H1 (cell line): ENCODE data around the gene ACVR1. TPM values are rescaled to one million over a fixed set of nuclear protein-coding genes. Genes with fewer than 3 reads are reported as not detected.

Source experiments
- CTCF ChIA-PET: fragments of 300-600 bp; sonication (Branson Sonifier 250); formaldehyde crosslinking; loops from one replicate; lab custom pipeline; 2021; ENCODE audit not compliant: partially characterized antibody; lab: Charles Lee
- POLR2A ChIA-PET: fragments of 300-600 bp; sonication (Branson Sonifier 250); formaldehyde crosslinking; loops from one replicate; lab custom pipeline; 2021; ENCODE audit warnings: inconsistent platforms; ENCODE audit not compliant: partially characterized antibody; lab: Charles Lee
- DNase-seq, 2 experiments: peaks; one replicate each; pipeline versions ENCODE4 v3.0.0 to v3.0.0-alpha.2; 2010 to 2022; ENCODE audit warnings: low spot score in 2 of 2, low read depth in 1 of 2, mixed read lengths in 1 of 2
- FAIRE-seq: peaks from 2 replicates; lab custom pipeline; 2011; peaks lifted over from hg19 to GRCh38; lab: Jason Lieb, UNC
- H2AFZ ChIP-seq: 2 replicates; pipeline ENCODE4 v1.8.1; 2012; ENCODE audit warnings: low read length, inconsistent platforms
- H2AK5ac ChIP-seq: 2 replicates; pipeline ENCODE4 v1.6.1; 2013; ENCODE audit warnings: low read depth, low read length
- H2BK120ac ChIP-seq: replicated peaks from 2 replicates; pipeline ENCODE3; 2013; ENCODE audit warnings: low read depth, low read length, inconsistent platforms
- H2BK12ac ChIP-seq: 2 replicates; pipeline ENCODE4 v1.6.1; 2013; ENCODE audit warnings: low read depth, low read length
- H2BK15ac ChIP-seq: 2 replicates; pipeline ENCODE4 v1.6.1; 2013; ENCODE audit warnings: low read length
- H2BK20ac ChIP-seq: 2 replicates; pipeline ENCODE4 v1.6.1; 2013; ENCODE audit warnings: low read length
- H2BK5ac ChIP-seq: 2 replicates; pipeline ENCODE4 v1.6.1; 2013; ENCODE audit warnings: low read depth, low read length
- H3K14ac ChIP-seq: 2 replicates; pipeline ENCODE4 v1.6.1; 2013; ENCODE audit warnings: inconsistent platforms; ENCODE audit not compliant: insufficient read length
- H3K18ac ChIP-seq: 2 replicates; pipeline ENCODE4 v1.6.1; 2013; ENCODE audit warnings: low read length; ENCODE audit errors: extremely low read depth
- H3K23ac ChIP-seq: 2 replicates; pipeline ENCODE4 v1.6.1; 2013; ENCODE audit warnings: inconsistent platforms; ENCODE audit not compliant: insufficient read length
- H3K23me2 ChIP-seq: 2 replicates; pipeline ENCODE4 v1.6.1; 2013; ENCODE audit warnings: low read depth, low read length
- H3K27ac ChIP-seq: 2 replicates; pipeline ENCODE4 v1.6.1; 2011; ENCODE audit warnings: low read depth, low read length, inconsistent platforms
- H3K27me3 ChIP-seq, 4 experiments: replicated peaks in 1 of 4; 1 replicate in 1 of 4; 2 replicates in 3 of 4; pipeline versions ENCODE4 v1.6.1 to v1.8.1; 2011 to 2013; ENCODE audit warnings: low read length in 3 of 4, mild to moderate bottlenecking in 3 of 4, inconsistent platforms in 2 of 4, mixed read lengths in 2 of 4, moderate library complexity in 1 of 4; ENCODE audit not compliant: control insufficient read depth in 3 of 4, insufficient read depth in 3 of 4; ENCODE audit errors: extremely low read depth in 1 of 4
- H3K36me3 ChIP-seq, 4 experiments: 2 replicates each; pipeline versions ENCODE4 v1.6.1 to v1.8.1; 2011 to 2013; ENCODE audit warnings: mild to moderate bottlenecking in 4 of 4, low read length in 3 of 4, moderate library complexity in 2 of 4, control low read depth in 1 of 4, inconsistent platforms in 1 of 4; ENCODE audit not compliant: insufficient read depth in 4 of 4, control insufficient read depth in 2 of 4
- H3K4ac ChIP-seq: replicated peaks from 2 replicates; pipeline ENCODE3; 2013; ENCODE audit warnings: low read length, low read depth, mixed read lengths, inconsistent platforms; ENCODE audit not compliant: insufficient read length
- H3K4me1 ChIP-seq, 4 experiments: replicated peaks in 1 of 4; 1 replicate in 1 of 4; 2 replicates in 3 of 4; pipeline versions ENCODE4 v1.6.1 to v1.8.1; 2011 to 2013; ENCODE audit warnings: low read length in 3 of 4, inconsistent platforms in 2 of 4, mixed read lengths in 1 of 4; ENCODE audit not compliant: insufficient read depth in 4 of 4, control insufficient read depth in 3 of 4
- H3K4me2 ChIP-seq, 2 experiments: 2 replicates each; pipeline versions ENCODE4 v1.6.1 to v1.8.1; 2011 to 2013; ENCODE audit warnings: low read depth in 2 of 2, low read length in 2 of 2, control low read depth in 1 of 2, inconsistent platforms in 1 of 2, mild to moderate bottlenecking in 1 of 2; ENCODE audit not compliant: insufficient read depth in 1 of 2
- H3K4me3 ChIP-seq, 4 experiments: fragments of 200-600, 300-600 bp in 1 of 4; sonication (generic), shearing (Covaris generic), sonication (Bioruptor Twin) in 1 of 4; 2 replicates each; pipeline versions ENCODE4 v1.5.1 to v1.8.1; 2011 to 2016; ENCODE audit warnings: low read length in 4 of 4, low read depth in 3 of 4, control low read depth in 2 of 4, inconsistent platforms in 2 of 4, mild to moderate bottlenecking in 2 of 4, mixed read lengths in 1 of 4, moderate library complexity in 1 of 4; ENCODE audit not compliant: insufficient read depth in 2 of 4; ENCODE audit errors: extremely low read depth in 1 of 4
- H3K56ac ChIP-seq: replicated peaks from 2 replicates; pipeline ENCODE3; 2013; ENCODE audit warnings: low read depth, mild to moderate bottlenecking, mixed read lengths, low read length, inconsistent platforms; ENCODE audit not compliant: insufficient read length
- H3K79me1 ChIP-seq: 2 replicates; pipeline ENCODE4 v1.6.1; 2013; ENCODE audit warnings: low read depth, low read length, control low read depth
- H3K79me2 ChIP-seq, 2 experiments: 2 replicates each; pipeline versions ENCODE4 v1.6.1 to v1.8.1; 2012 to 2013; ENCODE audit warnings: low read length in 2 of 2, mild to moderate bottlenecking in 2 of 2, inconsistent platforms in 1 of 2; ENCODE audit not compliant: insufficient read depth in 2 of 2, control insufficient read depth in 1 of 2
- H3K9ac ChIP-seq, 4 experiments: replicated peaks in 1 of 4; 1 replicate in 1 of 4; 2 replicates in 3 of 4; pipeline versions ENCODE4 v1.6.1 to v1.8.1; 2011 to 2013; ENCODE audit warnings: low read depth in 3 of 4, low read length in 3 of 4, control low read depth in 2 of 4, mild to moderate bottlenecking in 2 of 4, moderate library complexity in 2 of 4, inconsistent platforms in 1 of 4; ENCODE audit errors: extremely low read depth in 1 of 4
- H3K9me3 ChIP-seq, 2 experiments: 2 replicates each; pipeline versions ENCODE4 v1.6.1 to v1.8.1; 2012 to 2013; ENCODE audit warnings: mild to moderate bottlenecking in 2 of 2, moderate library complexity in 2 of 2, control low read depth in 1 of 2, inconsistent platforms in 1 of 2, low read depth in 1 of 2, low read length in 1 of 2, mixed read lengths in 1 of 2; ENCODE audit not compliant: insufficient read depth in 2 of 2
- H4K20me1 ChIP-seq, 2 experiments: replicated peaks in 1 of 2; 2 replicates each; pipeline versions ENCODE3 to v1.8.1; 2011 to 2013; ENCODE audit warnings: inconsistent platforms in 2 of 2, low read length in 2 of 2, mild to moderate bottlenecking in 1 of 2; ENCODE audit not compliant: insufficient read depth in 2 of 2, control insufficient read depth in 1 of 2
- H4K5ac ChIP-seq: 2 replicates; pipeline ENCODE4 v1.6.1; 2013; ENCODE audit warnings: low read length, low read depth, mixed read lengths, inconsistent platforms; ENCODE audit not compliant: insufficient read length
- H4K8ac ChIP-seq: 2 replicates; pipeline ENCODE4 v1.8.0; 2013; ENCODE audit warnings: mild to moderate bottlenecking, moderate library complexity, low read length, inconsistent platforms; ENCODE audit not compliant: insufficient read depth; ENCODE audit errors: extremely low read depth
- H4K91ac ChIP-seq: replicated peaks from 2 replicates; pipeline ENCODE3; 2013; ENCODE audit warnings: low read length, mixed read lengths, inconsistent platforms; ENCODE audit not compliant: insufficient read length
- CREB1 ChIP-seq: IDR thresholded peaks from 2 replicates; pipeline ENCODE4 v1.6.1; 2012; ENCODE audit warnings: inconsistent platforms
- GABPA ChIP-seq: IDR thresholded peaks from 2 replicates; pipeline ENCODE4 v1.6.1; 2011; ENCODE audit warnings: mild to moderate bottlenecking, low read length, moderate library complexity, borderline replicate concordance; ENCODE audit not compliant: insufficient read depth
- RFX5 ChIP-seq: IDR thresholded peaks from 2 replicates; pipeline ENCODE4 v1.6.1; 2011; ENCODE audit warnings: low read depth, low read length, improper control_type of control experiment, borderline replicate concordance
- WGBS, 2 experiments: shearing (Covaris generic) in 1 of 2; methylation state at CpG; one replicate each; pipeline versions ENCODE4 v1.1.6 to v1.1.7; 2013 to 2015; ENCODE audit warnings: low lambda C conversion rate in 2 of 2, mixed read lengths in 2 of 2, inconsistent platforms in 1 of 2, low coverage in 1 of 2, missing lambda C conversion rate in 1 of 2; ENCODE audit not compliant: insufficient replicate concordance in 2 of 2, insufficient coverage in 1 of 2, insufficient read length in 1 of 2; ENCODE audit errors: extremely low coverage in 1 of 2, missing lambda C conversion rate in 1 of 2; 5-methylcytosine and 5-hydroxymethylcytosine counted together
- polyA plus RNA-seq, 7 experiments: library from polyadenylated mRNA; depleted of rRNA in 3 of 7; stranded (reverse) in 5 of 7; unstranded in 2 of 7; fragments of >200 nt in 5 of 7; fragments of 200-250 nt in 2 of 7; gene quantifications; 1 replicate in 5 of 7; 2 replicates in 1 of 7; 4 replicates in 1 of 7; pipeline versions ENCODE4 v1.2.1 to v1.2.3, GENCODE V29; 2011 to 2013; ENCODE audit warnings: missing spikeins in 2 of 7, mixed read lengths in 2 of 7
- total RNA-seq: library from RNA; stranded (reverse); fragmentation: NEBNext Ultra II Directional; extraction: Animal tissue kit (Norgen Biotek cat#: 25700); gene quantifications from 2 replicates; pipeline ENCODE4 v1.2.1, GENCODE V29; 2021
- TF ChIP-seq, protein P1 (sequence below): IDR thresholded peaks from 2 replicates; pipeline ENCODE4 v1.6.1; 2012; ENCODE audit warnings: inconsistent platforms

Gene ACVR1
- total and polyA plus RNA-seq, 2 of the 8 experiments (the other 6 are each of a cell fraction or from before 2014, with no cell fraction given), result 8.5 to 17.7 TPM

GRCh38 chr2:157825885-157826284, 50.2 kb downstream of the ACVR1 start:
- H3K14ac ChIP-seq, result no peak overlapping the region
- no peak overlapping the region for H3K18ac ChIP-seq
- no peak overlapping the region for H3K27ac ChIP-seq
- H3K4me3 ChIP-seq, result no peak overlapping the region
- H3K79me2 ChIP-seq, result peaks cover 0 to 5% of the 10 kb centered on the region in 2 experiments; a peak in 2 of 4 replicates
- no peak overlapping the region for H2AFZ ChIP-seq
- no peak overlapping the region for H2BK12ac ChIP-seq
- no peak overlapping the region for H3K23ac ChIP-seq
- H4K20me1 ChIP-seq, result no peaks in the 10 kb centered on the region
- no peak for DNase-seq
- H2AK5ac ChIP-seq, result no peak overlapping the region
- H3K4me2 ChIP-seq, result no peak overlapping the region
- TF ChIP-seq, protein P1, sequence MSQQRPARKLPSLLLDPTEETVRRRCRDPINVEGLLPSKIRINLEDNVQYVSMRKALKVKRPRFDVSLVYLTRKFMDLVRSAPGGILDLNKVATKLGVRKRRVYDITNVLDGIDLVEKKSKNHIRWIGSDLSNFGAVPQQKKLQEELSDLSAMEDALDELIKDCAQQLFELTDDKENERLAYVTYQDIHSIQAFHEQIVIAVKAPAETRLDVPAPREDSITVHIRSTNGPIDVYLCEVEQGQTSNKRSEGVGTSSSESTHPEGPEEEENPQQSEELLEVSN, result no peak
- no peak for TF ChIP-seq RFX5
- no peak for TF ChIP-seq CREB1
- no peak for TF ChIP-seq GABPA
- H4K5ac ChIP-seq, result no peak overlapping the region
- ChIA-PET POLR2A (no interaction called here), CTCF (interaction anchor here (0.6 kb wide), 1 partner anchor 703 kb away, joined by 3 read pairs; no protein-coding TSS in a partner anchor)
- 90% methylated on average over 6 of the region's 6 CpGs; no CpG with 5 or more reads in 1 of the 2 experiments for WGBS, 2 experiments
- no peaks in the 10 kb centered on the region for H3K27me3 ChIP-seq
- H3K56ac ChIP-seq, result no peak overlapping the region
- H2BK120ac ChIP-seq, result no peak overlapping the region
- H4K91ac ChIP-seq, result no peak overlapping the region
- no peak for FAIRE-seq
- H2BK20ac ChIP-seq, result no peak overlapping the region
- no peak overlapping the region for H2BK15ac ChIP-seq
- H3K79me1 ChIP-seq, result peaks cover 3% of the 10 kb centered on the region; the same call in 1 of the 2 replicates
- no peak overlapping the region for H3K4ac ChIP-seq
- H3K9me3 ChIP-seq, result no peaks in the 10 kb centered on the region
- H2BK5ac ChIP-seq, result no peak overlapping the region
- no peaks in the 10 kb centered on the region for H3K36me3 ChIP-seq
- H3K23me2 ChIP-seq, result no peaks in the 10 kb centered on the region
- no peak overlapping the region for H4K8ac ChIP-seq
- H3K4me1 ChIP-seq, result peaks cover 0 to 9% (median 3%) of the 10 kb centered on the region in 4 experiments; a peak in 4 of 7 replicates
- H3K9ac ChIP-seq, result no peak overlapping the region
